Ishikawa (cell line): ENCODE results near the gene ZP3.
"Not testable (repeated sequence)": the region's sequence is repeated elsewhere in the genome, so short reads cannot be mapped to it uniquely, and the experiment has no call there.

ENCODE experiments used
- CREB1 ChIP-seq: IDR thresholded peaks from 2 replicates; pipeline ENCODE4 v1.6.1; 2012; ENCODE audit warnings: low read depth
- EP300 ChIP-seq: IDR thresholded peaks from 2 replicates; pipeline ENCODE4 v1.6.1; 2012; ENCODE audit warnings: borderline replicate concordance
- MAX ChIP-seq: IDR thresholded peaks from 2 replicates; pipeline ENCODE4 v1.6.1; 2012
- NFIC ChIP-seq: IDR thresholded peaks from 2 replicates; pipeline ENCODE4 v1.6.1; 2012
- RAD21 ChIP-seq: IDR thresholded peaks from 2 replicates; pipeline ENCODE4 v1.6.1; 2012; ENCODE audit warnings: low read depth
- TAF1 ChIP-seq: IDR thresholded peaks from 2 replicates; pipeline ENCODE4 v1.6.1; 2012; ENCODE audit warnings: low read depth, mild to moderate bottlenecking
- TEAD4 ChIP-seq: IDR thresholded peaks from 2 replicates; pipeline ENCODE4 v1.6.1; 2012

The ZP3 gene

GRCh38 chr7:76437873-76438272 is 13.1 kb downstream of the ZP3 start:
- TF ChIP-seq MAX (peak; percentile 51; the same call in 1 of the 2 replicates), RAD21 (peak; percentile 83)

- peak; percentile 39; the same call in 1 of the 2 replicates for TF ChIP-seq NFIC
These were observed 19.1 kb downstream of the ZP3 start for GRCh38 chr7:76443846-76444245.

- TF ChIP-seq MAX (peak; percentile 58), EP300 (peak; percentile 29; the same call in 1 of the 2 replicates)
These were observed 20.8 kb downstream of the ZP3 start for GRCh38 chr7:76445577-76446008.

- not testable (repeated sequence) for TF ChIP-seq CREB1, TEAD4, TAF1
These were observed 36.8 kb downstream of the ZP3 start, which contains the start of gene DTX2 for GRCh38 chr7:76461464-76462101. Gene DTX2 (plus strand): TSS chr7:76461709. CDS start chr7:76480510, 18,801 bp downstream.
